SK-N-SH (cell line): ENCODE measurements around the gene LRRC3C. TPM values are rescaled to one million over a fixed set of nuclear protein-coding genes. Genes with fewer than 3 reads are reported as not detected.

Source experiments
- CTCF ChIA-PET: fragments of 300-600, 350-600 bp; formaldehyde crosslinking; extraction: SDS; loops from one replicate; lab custom pipeline; 2021; lab: Yijun Ruan, JAX
- POLR2A ChIA-PET: fragments of 350-600 bp; sonication (Branson Sonifier 250); formaldehyde crosslinking; extraction: SDS; loops from one replicate; lab custom pipeline; 2020; ENCODE audit warnings: antibody characterized with exemption, inconsistent platforms; lab: Yijun Ruan, JAX
- DNase-seq: peaks from one replicate; pipeline ENCODE4 v3.0.0; 2012
- H2AFZ ChIP-seq: fragments of 200-600 bp; sonication (generic); 2 replicates; pipeline ENCODE4 v1.8.1; 2016; ENCODE audit warnings: antibody characterized with exemption, mild to moderate bottlenecking, low read depth
- H3F3A ChIP-seq: fragments of 200-600 bp; sonication (generic); replicated peaks from 2 replicates; pipeline ENCODE3; 2016; ENCODE audit warnings: antibody characterized with exemption, mild to moderate bottlenecking; ENCODE audit not compliant: insufficient read depth
- H3K27ac ChIP-seq, 2 experiments: fragments of 200-500 bp in 1 of 2; fragments of 200-600 bp in 1 of 2; sonication (Bioruptor generic) in 1 of 2; sonication (generic), shearing (Covaris generic) in 1 of 2; 2 replicates each; pipeline versions ENCODE4 v1.5.1 to v1.6.1; 2014 to 2016; ENCODE audit warnings: low read depth in 2 of 2, inconsistent platforms in 1 of 2, low read length in 1 of 2, mild to moderate bottlenecking in 1 of 2, mixed read lengths in 1 of 2
- H3K27me3 ChIP-seq: fragments of 200-600 bp; sonication (generic), shearing (Covaris generic); 2 replicates; pipeline ENCODE4 v1.6.1; 2016; ENCODE audit warnings: mixed run types; ENCODE audit not compliant: insufficient read depth
- H3K36me3 ChIP-seq, 2 experiments: fragments of 200-500 bp in 1 of 2; fragments of 200-600 bp in 1 of 2; sonication (Bioruptor generic) in 1 of 2; sonication (generic) in 1 of 2; replicated peaks in 1 of 2; 2 replicates each; pipeline versions ENCODE3 to v1.5.1; 2014 to 2016; ENCODE audit warnings: low read length in 1 of 2, mild to moderate bottlenecking in 1 of 2; ENCODE audit not compliant: insufficient read depth in 2 of 2, control insufficient read depth in 1 of 2
- H3K4me1 ChIP-seq, 2 experiments: fragments of 200-500 bp in 1 of 2; fragments of 200-600 bp in 1 of 2; sonication (Bioruptor generic) in 1 of 2; sonication (generic), shearing (Covaris generic) in 1 of 2; 2 replicates each; pipeline versions ENCODE4 v1.5.1 to v1.6.1; 2014 to 2016; ENCODE audit warnings: low read depth in 1 of 2, low read length in 1 of 2, mixed run types in 1 of 2; ENCODE audit not compliant: insufficient read depth in 2 of 2, control insufficient read depth in 1 of 2
- H3K4me2 ChIP-seq: fragments of 200-600 bp; sonication (generic), shearing (Covaris generic); 2 replicates; pipeline ENCODE4 v1.6.1; 2017; ENCODE audit warnings: mixed run types
- H3K4me3 ChIP-seq, 2 experiments: fragments of 200-500 bp in 1 of 2; fragments of 200-600 bp in 1 of 2; sonication (Bioruptor generic) in 1 of 2; sonication (generic), shearing (Covaris generic) in 1 of 2; 2 replicates each; pipeline versions ENCODE4 v1.5.1 to v1.8.1; 2014 to 2016; ENCODE audit warnings: low read depth in 2 of 2, inconsistent platforms in 1 of 2, low read length in 1 of 2, mild to moderate bottlenecking in 1 of 2, mixed read lengths in 1 of 2, moderate library complexity in 1 of 2
- H3K79me2 ChIP-seq: fragments of 200-600 bp; sonication (generic); 2 replicates; pipeline ENCODE4 v1.8.1; 2017; ENCODE audit warnings: mild to moderate bottlenecking; ENCODE audit not compliant: insufficient read depth
- H3K9ac ChIP-seq: fragments of 200-600 bp; sonication (generic); 2 replicates; pipeline ENCODE4 v1.6.1; 2017; ENCODE audit warnings: mixed run types
- H3K9me2 ChIP-seq: fragments of 200-600 bp; sonication (generic); 2 replicates; pipeline ENCODE4 v1.6.1; 2017; ENCODE audit warnings: mixed run types
- H3K9me3 ChIP-seq: fragments of 200-600 bp; sonication (generic); 2 replicates; pipeline ENCODE4 v1.6.1; 2017; ENCODE audit warnings: mixed run types, mild to moderate bottlenecking, moderate library complexity
- H4K20me1 ChIP-seq: fragments of 200-600 bp; sonication (generic); 2 replicates; pipeline ENCODE4 v1.6.1; 2017; ENCODE audit warnings: mild to moderate bottlenecking, mixed run types; ENCODE audit not compliant: insufficient read depth
- CHD2 ChIP-seq: fragments of 150-350 bp; IDR thresholded peaks from 2 replicates; pipeline ENCODE4 v1.6.1; 2018; ENCODE audit warnings: low read length; ENCODE audit not compliant: partially characterized antibody
- ELF1 ChIP-seq: IDR thresholded peaks from 2 replicates; pipeline ENCODE4 v1.4.0; 2012
- FOXM1 ChIP-seq: IDR thresholded peaks from 2 replicates; pipeline ENCODE4 v1.4.0; 2012; ENCODE audit warnings: low read depth, mild to moderate bottlenecking
- GABPA ChIP-seq: IDR thresholded peaks from 2 replicates; pipeline ENCODE4 v1.4.0; 2012; ENCODE audit warnings: low read depth, mild to moderate bottlenecking
- MAX ChIP-seq: IDR thresholded peaks from 2 replicates; pipeline ENCODE4 v1.4.0; 2012; ENCODE audit warnings: low read depth
- NRF1 ChIP-seq: IDR thresholded peaks from 2 replicates; pipeline ENCODE4 v1.6.1; 2012; ENCODE audit warnings: low read depth, mild to moderate bottlenecking, low read length
- PBX3 ChIP-seq: IDR thresholded peaks from 2 replicates; pipeline ENCODE4; 2012
- POLR2AphosphoS5 ChIP-seq: IDR thresholded peaks from 2 replicates; pipeline ENCODE4 v1.6.1; 2012; ENCODE audit warnings: low read depth, low read length
- RCOR1 ChIP-seq: fragments of 150-350 bp; IDR thresholded peaks from 2 replicates; pipeline ENCODE4 v1.6.1; 2017; ENCODE audit warnings: antibody characterized with exemption, low read length
- REST ChIP-seq: IDR thresholded peaks from 2 replicates; pipeline ENCODE4 v1.6.1; 2012; ENCODE audit warnings: mild to moderate bottlenecking, low read depth, low read length, moderate library complexity
- TCF12 ChIP-seq: IDR thresholded peaks from 2 replicates; pipeline ENCODE4 v1.4.0; 2012
- TEAD4 ChIP-seq: IDR thresholded peaks from 2 replicates; pipeline ENCODE4 v1.4.0; 2012; ENCODE audit warnings: mild to moderate bottlenecking, borderline replicate concordance; ENCODE audit not compliant: insufficient read depth
- USF1 ChIP-seq: IDR thresholded peaks from 2 replicates; pipeline ENCODE4 v1.4.0; 2012; ENCODE audit warnings: low read depth, borderline replicate concordance
- USF2 ChIP-seq: fragments of 150-350 bp; IDR thresholded peaks from 2 replicates; pipeline ENCODE4 v1.6.1; 2017; ENCODE audit warnings: antibody characterized with exemption, low read length, low read depth, borderline replicate concordance
- ZBTB33 ChIP-seq: IDR thresholded peaks from 2 replicates; pipeline ENCODE4 v1.4.0; 2012; ENCODE audit warnings: low read depth, borderline replicate concordance
- WGBS: methylation state at CpG from one replicate; pipeline ENCODE4 v1.1.6; 2017; ENCODE audit warnings: low lambda C conversion rate; 5-methylcytosine and 5-hydroxymethylcytosine counted together
- polyA plus RNA-seq, 3 experiments: library from polyadenylated mRNA; depleted of rRNA; stranded (reverse); fragments of >200 nt; gene quantifications; 2 replicates each; pipeline ENCODE4 v1.2.3, GENCODE V29; 2012

LRRC3C gene
- polyA plus RNA-seq, 1 of the 3 experiments (the other 2 are of a cell fraction): not detected

- DNase-seq: no peak
- no peaks in the 10 kb centered on the region for H3K36me3 ChIP-seq
- no peaks in the 10 kb centered on the region for H3K79me2 ChIP-seq
- H4K20me1 ChIP-seq: no peaks in the 10 kb centered on the region
- peaks cover 25% of the 10 kb centered on the region; the same call in 1 of the 2 replicates for H3K27me3 ChIP-seq
- CTCF ChIA-PET: interaction anchor here (1.5 kb wide), 1 partner anchor 230 kb away, joined by 3 read pairs; the partner anchor contains the start of gene PNMT
- H3K4me2 ChIP-seq: no peak overlapping the region
- no peak overlapping the region for H3K27ac ChIP-seq
- H3K9me3 ChIP-seq: no peaks in the 10 kb centered on the region
- H3K9ac ChIP-seq: no peak overlapping the region
- no peak overlapping the region for H2AFZ ChIP-seq
- no peaks in the 10 kb centered on the region for H3F3A ChIP-seq
- TF ChIP-seq TCF12 (no peak), RCOR1 (no peak), CHD2 (no peak), POLR2AphosphoS5 (no peak), ZBTB33 (no peak), PBX3 (no peak), MAX (no peak), TEAD4 (no peak), GABPA (no peak), USF1 (no peak)
- TF ChIP-seq, all 33 proteins: peak for 0
- Histone ChIP-seq H3K9me2 (no peaks in the 10 kb centered on the region), H3K4me1 (no peaks in the 10 kb centered on the region), H3K4me3 (no peak overlapping the region)
- WGBS: 37% methylated on average over 4 of the region's 4 CpGs
- POLR2A ChIA-PET: no interaction called here
Measured at GRCh38 chr17:39898088-39898487, 29.4 kb upstream of the LRRC3C start.

- Histone ChIP-seq H3K9me3 (no peaks in the 10 kb centered on the region), H3K36me3 (no peaks in the 10 kb centered on the region), H3K4me2 (no peak overlapping the region), H3K79me2 (no peaks in the 10 kb centered on the region), H3F3A (no peaks in the 10 kb centered on the region), H3K27me3 (peaks cover 14% of the 10 kb centered on the region; the same call in 1 of the 2 replicates), H3K9me2 (no peaks in the 10 kb centered on the region), H2AFZ (no peak overlapping the region), H3K4me1 (no peaks in the 10 kb centered on the region), H3K27ac (no peak overlapping the region), H3K4me3 (no peak overlapping the region), H3K9ac (no peak overlapping the region), H4K20me1 (no peaks in the 10 kb centered on the region)
- TF ChIP-seq NRF1: no peak
- no peak for TF ChIP-seq REST
- no peak for TF ChIP-seq USF2
- TF ChIP-seq USF1: no peak
- no peak for TF ChIP-seq ELF1
- no peak for TF ChIP-seq FOXM1
- ChIA-PET POLR2A (no interaction called here), CTCF (no interaction called here)
- DNase-seq: no peak
Measured at GRCh38 chr17:39899215-39899614, 28.3 kb upstream of the LRRC3C start.
